ENCODE results near the gene RSF1.
A peak's percentile ranks its signal among the peaks of the same experiment; 100 is the strongest.

The RSF1 gene

GRCh38 chr11:77789061-77789730 lies 31.3 kb downstream of the RSF1 start:
- Mint-ChIP-seq H3K36me3 (ENCODE audit: low read depth) (peaks cover 44% of the 10 kb centered on the region), H3K4me3 (no peak overlapping the region), H3K9me3 (peaks cover 31% of the 10 kb centered on the region), H3K27ac (no peak overlapping the region), H3K4me1 (ENCODE audit: low read depth) (peaks cover 15% of the 10 kb centered on the region), H3K27me3 (ENCODE audit: low read depth) (no peaks in the 10 kb centered on the region)
- no peak for DNase-seq (ENCODE audit: low spot score)

- peaks cover 11% of the 10 kb centered on the region for H3K36me3 Mint-ChIP-seq (ENCODE audit: low read depth)
- H3K9me3 Mint-ChIP-seq = no peaks in the 10 kb centered on the region
- H3K4me1 Mint-ChIP-seq (ENCODE audit: low read depth) = peaks cover 14% of the 10 kb centered on the region
- DNase-seq (ENCODE audit: low spot score) = no peak
- no peaks in the 10 kb centered on the region for H3K27me3 Mint-ChIP-seq (ENCODE audit: low read depth)
- no peak overlapping the region for H3K27ac Mint-ChIP-seq
- H3K4me3 Mint-ChIP-seq = no peak overlapping the region
Measured at GRCh38 chr11:77784572-77784971, 36.0 kb downstream of the RSF1 start.

GRCh38 chr11:77783025-77783424 lies 37.5 kb downstream of the RSF1 start:
- Mint-ChIP-seq H3K27me3 (ENCODE audit: low read depth) (no peaks in the 10 kb centered on the region), H3K9me3 (no peaks in the 10 kb centered on the region), H3K27ac (no peak overlapping the region), H3K4me1 (ENCODE audit: low read depth) (peaks cover 8% of the 10 kb centered on the region), H3K4me3 (no peak overlapping the region), H3K36me3 (ENCODE audit: low read depth) (peaks cover 8% of the 10 kb centered on the region)
- DNase-seq (ENCODE audit: low spot score) = no peak

GRCh38 chr11:77779935-77780334 lies 40.6 kb downstream of the RSF1 start:
- H3K9me3 Mint-ChIP-seq = no peaks in the 10 kb centered on the region
- no peak overlapping the region for H3K4me3 Mint-ChIP-seq
- H3K4me1 Mint-ChIP-seq (ENCODE audit: low read depth) = peaks cover 8% of the 10 kb centered on the region
- H3K27ac Mint-ChIP-seq = no peak overlapping the region
- H3K27me3 Mint-ChIP-seq (ENCODE audit: low read depth) = no peaks in the 10 kb centered on the region
- peaks cover 8% of the 10 kb centered on the region for H3K36me3 Mint-ChIP-seq (ENCODE audit: low read depth)
- no peak for DNase-seq (ENCODE audit: low spot score)

- no peak for DNase-seq (ENCODE audit: low spot score)
- Mint-ChIP-seq H3K27ac (no peak overlapping the region), H3K27me3 (ENCODE audit: low read depth) (no peaks in the 10 kb centered on the region), H3K4me1 (ENCODE audit: low read depth) (peaks cover 11% of the 10 kb centered on the region), H3K36me3 (ENCODE audit: low read depth) (peaks cover 4% of the 10 kb centered on the region), H3K9me3 (no peaks in the 10 kb centered on the region), H3K4me3 (no peak overlapping the region)
Measured at GRCh38 chr11:77778549-77778948, 42.0 kb downstream of the RSF1 start.

GRCh38 chr11:77778118-77778517 lies 42.4 kb downstream of the RSF1 start:
- no peak overlapping the region for H3K27ac Mint-ChIP-seq
- H3K4me1 Mint-ChIP-seq (ENCODE audit: low read depth) = peaks cover 11% of the 10 kb centered on the region
- H3K27me3 Mint-ChIP-seq (ENCODE audit: low read depth) = no peaks in the 10 kb centered on the region

GRCh38 chr11:77776455-77776854 lies 44.1 kb downstream of the RSF1 start:
- Mint-ChIP-seq H3K4me3 (no peak overlapping the region), H3K4me1 (ENCODE audit: low read depth) (peaks cover 15% of the 10 kb centered on the region), H3K27me3 (ENCODE audit: low read depth) (no peaks in the 10 kb centered on the region), H3K27ac (no peak overlapping the region), H3K36me3 (ENCODE audit: low read depth) (peaks cover under 1% of the 10 kb centered on the region), H3K9me3 (no peaks in the 10 kb centered on the region)
- DNase-seq (ENCODE audit: low spot score) = no peak

More at GRCh38 chr11:77778118-77778517, 42.4 kb downstream of the RSF1 start:
- no peak for DNase-seq (ENCODE audit: low spot score)
- Mint-ChIP-seq H3K4me3 (no peak overlapping the region), H3K36me3 (ENCODE audit: low read depth) (peaks cover 4% of the 10 kb centered on the region), H3K9me3 (no peaks in the 10 kb centered on the region)

- no peak overlapping the region for H3K4me3 Mint-ChIP-seq
- no peaks in the 10 kb centered on the region for H3K27me3 Mint-ChIP-seq (ENCODE audit: low read depth)
- peaks cover 20% of the 10 kb centered on the region for H3K4me1 Mint-ChIP-seq (ENCODE audit: low read depth)
- H3K27ac Mint-ChIP-seq = no peak overlapping the region
- DNase-seq (ENCODE audit: low spot score) = no peak
- H3K9me3 Mint-ChIP-seq = no peaks in the 10 kb centered on the region
- peaks cover 2% of the 10 kb centered on the region for H3K36me3 Mint-ChIP-seq (ENCODE audit: low read depth)
Measured at GRCh38 chr11:77775936-77776335, 44.6 kb downstream of the RSF1 start.

GRCh38 chr11:77771135-77771534 lies 49.4 kb downstream of the RSF1 start:
- DNase-seq (ENCODE audit: low spot score) = no peak
- Mint-ChIP-seq H3K27ac (no peak overlapping the region), H3K27me3 (ENCODE audit: low read depth) (no peaks in the 10 kb centered on the region), H3K4me1 (ENCODE audit: low read depth) (peaks cover 18% of the 10 kb centered on the region), H3K36me3 (ENCODE audit: low read depth) (peaks cover 3% of the 10 kb centered on the region), H3K4me3 (peak overlapping the region; percentile 3), H3K9me3 (no peaks in the 10 kb centered on the region)

- Mint-ChIP-seq H3K36me3 (ENCODE audit: low read depth) (peaks cover 3% of the 10 kb centered on the region), H3K4me1 (ENCODE audit: low read depth) (peaks cover 19% of the 10 kb centered on the region), H3K27me3 (ENCODE audit: low read depth) (no peaks in the 10 kb centered on the region), H3K4me3 (no peak overlapping the region), H3K9me3 (no peaks in the 10 kb centered on the region), H3K27ac (no peak overlapping the region)
- DNase-seq (ENCODE audit: low spot score) = no peak
Measured at GRCh38 chr11:77770629-77771028, 49.9 kb downstream of the RSF1 start.

- Mint-ChIP-seq H3K9me3 (no peaks in the 10 kb centered on the region), H3K36me3 (ENCODE audit: low read depth) (peaks cover 18% of the 10 kb centered on the region), H3K27ac (no peak overlapping the region), H3K4me3 (no peak overlapping the region), H3K4me1 (ENCODE audit: low read depth) (peaks cover 6% of the 10 kb centered on the region), H3K27me3 (ENCODE audit: low read depth) (no peaks in the 10 kb centered on the region)
- no peak for DNase-seq (ENCODE audit: low spot score)
Measured at GRCh38 chr11:77762426-77762825, 58.1 kb downstream of the RSF1 start.

- Mint-ChIP-seq H3K27ac (no peak overlapping the region), H3K9me3 (no peaks in the 10 kb centered on the region), H3K27me3 (ENCODE audit: low read depth) (no peaks in the 10 kb centered on the region), H3K4me1 (ENCODE audit: low read depth) (peaks cover 6% of the 10 kb centered on the region), H3K4me3 (no peak overlapping the region), H3K36me3 (ENCODE audit: low read depth) (peaks cover 24% of the 10 kb centered on the region)
- no peak for DNase-seq (ENCODE audit: low spot score)
Measured at GRCh38 chr11:77761491-77761890, 59.0 kb downstream of the RSF1 start.

GRCh38 chr11:77758331-77758730 lies 62.2 kb downstream of the RSF1 start:
- no peaks in the 10 kb centered on the region for H3K9me3 Mint-ChIP-seq
- peaks cover 34% of the 10 kb centered on the region for H3K36me3 Mint-ChIP-seq (ENCODE audit: low read depth)
- no peak overlapping the region for H3K27ac Mint-ChIP-seq
- no peak for DNase-seq (ENCODE audit: low spot score)
- peaks cover 2% of the 10 kb centered on the region for H3K4me1 Mint-ChIP-seq (ENCODE audit: low read depth)
- H3K4me3 Mint-ChIP-seq = no peak overlapping the region
- no peaks in the 10 kb centered on the region for H3K27me3 Mint-ChIP-seq (ENCODE audit: low read depth)

GRCh38 chr11:77753230-77753629 lies 67.3 kb downstream of the RSF1 start:
- Mint-ChIP-seq H3K36me3 (ENCODE audit: low read depth) (peaks cover 22% of the 10 kb centered on the region), H3K4me1 (ENCODE audit: low read depth) (peaks cover 2% of the 10 kb centered on the region), H3K27me3 (ENCODE audit: low read depth) (no peaks in the 10 kb centered on the region), H3K9me3 (no peaks in the 10 kb centered on the region), H3K27ac (no peak overlapping the region), H3K4me3 (no peak overlapping the region)
- no peak for DNase-seq (ENCODE audit: low spot score)

GRCh38 chr11:77752516-77752915 lies 68.0 kb downstream of the RSF1 start:
- no peak overlapping the region for H3K4me3 Mint-ChIP-seq
- no peak overlapping the region for H3K27ac Mint-ChIP-seq
- peaks cover 22% of the 10 kb centered on the region for H3K36me3 Mint-ChIP-seq (ENCODE audit: low read depth)
- no peaks in the 10 kb centered on the region for H3K9me3 Mint-ChIP-seq
- H3K4me1 Mint-ChIP-seq (ENCODE audit: low read depth) = peaks cover 2% of the 10 kb centered on the region
- H3K27me3 Mint-ChIP-seq (ENCODE audit: low read depth) = no peaks in the 10 kb centered on the region
- no peak for DNase-seq (ENCODE audit: low spot score)

Measured in T-helper 2 cell treated with Interferon-gamma antibody and Interleukin-4, amounts not matched to agents 5 μg/mL and 100 μg/mL, for 36 hours (primary cell).